ENCODE data around the gene ULBP3. TPM values are rescaled to one million over a fixed set of nuclear protein-coding genes. Genes with fewer than 3 reads are reported as not detected.
"Not testable (repeated sequence)": the region's sequence is repeated elsewhere in the genome, so short reads cannot be mapped to it uniquely, and the experiment has no call there.

ULBP3 gene
- total and polyA plus RNA-seq, 7 experiments from 2014 or later, result 0.27 to 1.5 (median 0.39) TPM; not detected in 3

GRCh38 chr6:150079604-150080003 lies 10.7 kb upstream of the ULBP3 start:
- H3K4me1 Mint-ChIP-seq, result peaks cover 9 to 28% (median 23%) of the 10 kb centered on the region in 7 donors
- Histone ChIP-seq H3K36me3 (ENCODE audit: control insufficient read depth in 2 of 3, insufficient read depth in 3 of 3, low read length in 3 of 3) (no peaks in the 10 kb centered on the region), H3K4me3 (ENCODE audit: low read length) (no peak overlapping the region), H3K27ac (ENCODE audit: low read depth, low read length) (no peak overlapping the region), H3K9me3 (ENCODE audit: control insufficient read depth in 2 of 3, low read length in 3 of 3) (no peaks in the 10 kb centered on the region), H3K27me3 (ENCODE audit: control insufficient read depth in 2 of 2, insufficient read depth in 2 of 2, low read length in 2 of 2) (no peaks in the 10 kb centered on the region), H3K4me1 (ENCODE audit: control insufficient read depth in 2 of 2, insufficient read depth in 2 of 2, low read length in 2 of 2) (peaks cover 7 to 16% of the 10 kb centered on the region in 2 donors)
- peak in 8 of 9 donors; percentile 16 to 59 (median 46) for DNase-seq
- ATAC-seq, result peak; percentile 59
- peaks cover 11 to 36% (median 17%) of the 10 kb centered on the region in 5 donors for H3K27me3 Mint-ChIP-seq
- peak overlapping the region in 3 of 9 donors; percentile 18 to 83 (median 69) for H3K27ac Mint-ChIP-seq
- intact Hi-C loops (cut with micrococcal nuclease), result loop anchor here (1.0 to 2.0 kb wide), 5 partner anchors 8 to 736 kb away; no protein-coding TSS in a partner anchor
- H3K4me3 Mint-ChIP-seq, result peak overlapping the region in 9 of 10 donors; percentile 51 to 82 (median 71)
- ChIA-PET POLR2A (no interaction called here), CTCF (interaction anchor here (0.5 to 1.7 kb wide), 5 partner anchors 9 to 1304 kb away, joined by 3 to 10 read pairs (median 3); partner anchors contain the start of gene ULBP1)
- H3K36me3 Mint-ChIP-seq, result no peaks in the 10 kb centered on the region
- H3K9me3 Mint-ChIP-seq, result no peaks in the 10 kb centered on the region

GRCh38 chr6:150078788-150079187 lies 9.9 kb upstream of the ULBP3 start:
- no peaks in the 10 kb centered on the region for H3K36me3 ChIP-seq (ENCODE audit: control insufficient read depth in 2 of 3, insufficient read depth in 3 of 3, low read length in 3 of 3)
- H3K27ac Mint-ChIP-seq, result no peak overlapping the region
- H3K27ac ChIP-seq (ENCODE audit: low read depth, low read length), result no peak overlapping the region
- CTCF ChIA-PET, result no interaction called here
- ATAC-seq, result no peak
- H3K27me3 Mint-ChIP-seq, result peaks cover 12 to 43% (median 16%) of the 10 kb centered on the region in 5 donors
- H3K4me1 Mint-ChIP-seq, result peaks cover 9 to 28% (median 23%) of the 10 kb centered on the region in 7 donors
- no peaks in the 10 kb centered on the region for H3K9me3 ChIP-seq (ENCODE audit: control insufficient read depth in 2 of 3, low read length in 3 of 3)
- H3K9me3 Mint-ChIP-seq, result no peaks in the 10 kb centered on the region
- H3K36me3 Mint-ChIP-seq, result no peaks in the 10 kb centered on the region
- H3K4me3 Mint-ChIP-seq, result peak overlapping the region in 1 of 10 donors; percentile 29
- DNase-seq, result no peak
- no peaks in the 10 kb centered on the region for H3K27me3 ChIP-seq (ENCODE audit: control insufficient read depth in 2 of 2, insufficient read depth in 2 of 2, low read length in 2 of 2)
- intact Hi-C loops (cut with micrococcal nuclease), result no loop called here
- POLR2A ChIA-PET, result no interaction called here
- no peak overlapping the region for H3K4me3 ChIP-seq (ENCODE audit: low read length)
- H3K4me1 ChIP-seq (ENCODE audit: control insufficient read depth in 2 of 2, insufficient read depth in 2 of 2, low read length in 2 of 2), result peaks cover 7 to 16% of the 10 kb centered on the region in 2 donors

DNA sequence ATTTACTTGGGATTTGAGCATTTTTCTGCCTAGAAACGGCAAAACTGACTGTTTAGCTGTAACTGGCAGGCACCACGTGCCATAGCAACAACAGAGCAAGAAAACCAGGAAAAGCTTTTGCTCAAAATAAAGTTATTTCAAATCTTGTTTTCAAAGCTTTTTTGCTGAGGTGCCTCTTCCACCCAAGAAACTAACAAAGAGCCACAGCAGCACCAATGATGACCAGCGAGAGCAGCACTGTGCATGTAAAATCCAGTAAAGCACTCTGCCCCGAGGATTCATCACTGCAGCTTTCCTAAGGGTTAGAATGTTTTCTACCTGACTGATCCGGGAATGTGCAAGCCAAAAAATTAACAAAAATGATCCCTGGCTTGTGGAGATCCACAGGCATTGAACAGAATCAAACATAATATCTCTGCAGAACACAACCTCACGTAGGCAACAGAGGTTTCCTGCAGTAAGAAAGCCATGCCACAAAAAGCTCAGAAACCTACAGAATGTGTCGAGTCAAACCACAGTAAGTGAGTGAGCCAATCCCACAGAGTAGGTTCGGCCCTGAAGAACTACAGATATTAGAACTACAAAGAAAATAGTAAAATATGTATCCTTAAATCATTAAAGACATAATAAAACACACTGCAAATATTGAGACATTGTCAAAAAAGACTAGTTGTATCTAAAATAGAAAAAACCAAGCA lies 7.4 kb upstream of the ULBP3 start:
- DNase-seq (no peak), ATAC-seq (no peak)
- no peaks in the 10 kb centered on the region for H3K36me3 ChIP-seq (ENCODE audit: control insufficient read depth in 2 of 3, insufficient read depth in 3 of 3, low read length in 3 of 3)
- Mint-ChIP-seq H3K36me3 (no peaks in the 10 kb centered on the region), H3K27me3 (peaks cover 10 to 48% (median 21%) of the 10 kb centered on the region in 5 donors), H3K4me3 (peak overlapping the region in 1 of 10 donors; percentile 41), H3K4me1 (peaks cover 13 to 29% (median 23%) of the 10 kb centered on the region in 7 donors), H3K27ac (no peak overlapping the region), H3K9me3 (no peaks in the 10 kb centered on the region)
- ChIA-PET CTCF (interaction anchor here (1.1 kb wide), 1 partner anchor 16 kb away, joined by 5 read pairs; no protein-coding TSS in a partner anchor), POLR2A (no interaction called here)
- intact Hi-C loops (cut with micrococcal nuclease), result no loop called here
- no peaks in the 10 kb centered on the region for H3K9me3 ChIP-seq (ENCODE audit: control insufficient read depth in 2 of 3, low read length in 3 of 3)
- H3K27me3 ChIP-seq (ENCODE audit: control insufficient read depth in 2 of 2, insufficient read depth in 2 of 2, low read length in 2 of 2), result no peaks in the 10 kb centered on the region
- H3K4me3 ChIP-seq (ENCODE audit: low read length), result no peak overlapping the region
- H3K4me1 ChIP-seq (ENCODE audit: control insufficient read depth in 2 of 2, insufficient read depth in 2 of 2, low read length in 2 of 2), result peaks cover 7 to 16% of the 10 kb centered on the region in 2 donors
- H3K27ac ChIP-seq (ENCODE audit: low read depth, low read length), result no peak overlapping the region

DNA sequence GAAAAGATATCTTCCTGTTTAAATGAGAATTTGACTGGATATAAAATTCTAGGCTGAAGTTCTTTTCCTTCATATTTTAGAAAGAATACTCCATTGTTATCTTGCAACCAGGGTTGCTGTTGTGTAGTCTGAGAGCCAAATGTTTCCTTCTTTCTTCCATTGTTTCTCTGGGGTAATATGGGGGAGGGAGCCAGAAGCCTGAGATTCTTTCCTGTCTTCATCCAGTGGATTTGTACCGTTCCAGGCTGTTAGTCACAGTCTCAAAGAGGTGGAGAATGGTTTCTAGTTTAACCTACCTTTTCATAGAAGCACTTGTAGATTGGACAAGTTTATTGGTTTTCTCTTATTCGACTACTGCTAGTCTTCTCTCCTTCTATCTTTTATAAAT lies 6.1 kb upstream of the ULBP3 start:
- H3K36me3 ChIP-seq (ENCODE audit: control insufficient read depth in 2 of 3, insufficient read depth in 3 of 3, low read length in 3 of 3), result no peaks in the 10 kb centered on the region
- no peaks in the 10 kb centered on the region for H3K27me3 ChIP-seq (ENCODE audit: control insufficient read depth in 2 of 2, insufficient read depth in 2 of 2, low read length in 2 of 2)
- no peak for DNase-seq
- Mint-ChIP-seq H3K27me3 (peaks cover 10 to 52% (median 21%) of the 10 kb centered on the region in 5 donors), H3K4me1 (peaks cover 14 to 30% (median 20%) of the 10 kb centered on the region in 7 donors), H3K27ac (no peak overlapping the region), H3K9me3 (no peaks in the 10 kb centered on the region), H3K4me3 (no peak overlapping the region), H3K36me3 (no peaks in the 10 kb centered on the region)
- H3K4me3 ChIP-seq (ENCODE audit: low read length), result no peak overlapping the region
- intact Hi-C loops (cut with micrococcal nuclease), result no loop called here
- H3K4me1 ChIP-seq (ENCODE audit: control insufficient read depth in 2 of 2, insufficient read depth in 2 of 2, low read length in 2 of 2), result peaks cover 7 to 8% of the 10 kb centered on the region in 2 donors
- CTCF ChIA-PET, result no interaction called here
- POLR2A ChIA-PET, result no interaction called here
- no peak overlapping the region for H3K27ac ChIP-seq (ENCODE audit: low read depth, low read length)
- H3K9me3 ChIP-seq (ENCODE audit: control insufficient read depth in 2 of 3, low read length in 3 of 3), result no peaks in the 10 kb centered on the region
- ATAC-seq, result no peak

DNA sequence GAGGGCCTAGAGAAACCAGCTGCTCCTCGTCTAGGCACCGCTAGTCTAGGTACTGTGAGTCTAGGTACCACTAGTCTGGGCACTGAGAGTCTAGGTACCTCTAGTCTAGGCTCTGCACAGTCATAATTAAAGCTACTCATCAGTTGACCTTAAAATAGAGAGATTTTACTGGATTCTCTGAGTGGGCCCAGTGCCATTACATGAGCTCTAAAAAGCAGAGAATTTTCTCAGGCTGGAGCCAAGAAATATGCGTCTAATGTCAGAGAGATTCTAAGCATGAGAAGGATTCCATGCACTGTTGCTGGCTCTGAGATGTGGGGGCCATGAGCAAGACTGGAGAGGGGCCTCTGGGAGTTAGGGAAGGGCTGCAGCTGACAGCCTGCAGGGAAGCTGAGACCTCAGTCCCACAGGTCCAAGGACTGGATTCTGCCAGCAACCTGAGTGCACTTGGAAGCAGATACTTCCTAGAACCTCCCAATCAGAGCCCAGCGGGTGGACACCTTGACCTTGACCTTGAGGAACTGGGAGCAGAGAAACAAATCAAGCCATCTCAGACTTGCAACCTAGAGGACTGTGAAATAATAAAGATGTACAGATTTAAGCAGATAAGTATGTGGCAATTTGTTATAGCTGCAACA lies 5.6 kb upstream of the ULBP3 start:
- H3K27ac ChIP-seq (ENCODE audit: low read depth, low read length); CTCF ChIA-PET; H3K4me3 ChIP-seq (ENCODE audit: low read length); DNase-seq; H3K27me3 ChIP-seq (ENCODE audit: control insufficient read depth in 2 of 2, insufficient read depth in 2 of 2, low read length in 2 of 2); H3K9me3 Mint-ChIP-seq; intact Hi-C loops (cut with micrococcal nuclease); H3K27ac Mint-ChIP-seq; H3K4me1 ChIP-seq (ENCODE audit: control insufficient read depth in 2 of 2, insufficient read depth in 2 of 2, low read length in 2 of 2); H3K36me3 Mint-ChIP-seq; POLR2A ChIA-PET; H3K36me3 ChIP-seq (ENCODE audit: control insufficient read depth in 2 of 3, insufficient read depth in 3 of 3, low read length in 3 of 3); ATAC-seq; H3K9me3 ChIP-seq (ENCODE audit: control insufficient read depth in 2 of 3, low read length in 3 of 3); H3K4me3 Mint-ChIP-seq: not testable (repeated sequence)
- Mint-ChIP-seq H3K27me3 (peaks cover 8 to 48% (median 18%) of the 10 kb centered on the region in 5 donors), H3K4me1 (peaks cover 12 to 27% (median 15%) of the 10 kb centered on the region in 7 donors)

GRCh38 chr6:150072201-150072600 lies 3.3 kb upstream of the ULBP3 start:
- no peaks in the 10 kb centered on the region for H3K9me3 Mint-ChIP-seq
- CTCF ChIA-PET, result no interaction called here
- Histone ChIP-seq H3K4me1 (ENCODE audit: control insufficient read depth in 2 of 2, insufficient read depth in 2 of 2, low read length in 2 of 2) (peaks cover 0 to 11% of the 10 kb centered on the region in 2 donors), H3K4me3 (ENCODE audit: low read length) (no peak overlapping the region), H3K36me3 (ENCODE audit: control insufficient read depth in 2 of 3, insufficient read depth in 3 of 3, low read length in 3 of 3) (no peaks in the 10 kb centered on the region), H3K9me3 (ENCODE audit: control insufficient read depth in 2 of 3, low read length in 3 of 3) (no peaks in the 10 kb centered on the region), H3K27me3 (ENCODE audit: control insufficient read depth in 2 of 2, insufficient read depth in 2 of 2, low read length in 2 of 2) (no peaks in the 10 kb centered on the region), H3K27ac (ENCODE audit: low read depth, low read length) (no peak overlapping the region)
- H3K36me3 Mint-ChIP-seq, result no peaks in the 10 kb centered on the region
- no peak overlapping the region for H3K27ac Mint-ChIP-seq
- no peak for ATAC-seq
- intact Hi-C loops (cut with micrococcal nuclease), result no loop called here
- POLR2A ChIA-PET, result no interaction called here
- H3K4me3 Mint-ChIP-seq, result peak overlapping the region in 1 of 10 donors; percentile 6
- peaks cover 6 to 43% (median 14%) of the 10 kb centered on the region in 5 donors for H3K27me3 Mint-ChIP-seq
- peaks cover 14 to 28% (median 17%) of the 10 kb centered on the region in 7 donors for H3K4me1 Mint-ChIP-seq
- DNase-seq, result no peak
